KG1 (cell line): ENCODE measurements around the gene PAM.
"Not testable (repeated sequence)": the region's sequence is repeated elsewhere in the genome, so short reads cannot be mapped to it uniquely, and the experiment has no call there.

Experiments
- DNase-seq: peaks from one replicate; lab custom pipeline; 2025; lab: John Stamatoyannopoulos, UW

Gene PAM

GRCh38 chr5:102751903-102752376 is 3.2 kb upstream of the PAM start:
- not testable (repeated sequence) for DNase-seq

DNA sequence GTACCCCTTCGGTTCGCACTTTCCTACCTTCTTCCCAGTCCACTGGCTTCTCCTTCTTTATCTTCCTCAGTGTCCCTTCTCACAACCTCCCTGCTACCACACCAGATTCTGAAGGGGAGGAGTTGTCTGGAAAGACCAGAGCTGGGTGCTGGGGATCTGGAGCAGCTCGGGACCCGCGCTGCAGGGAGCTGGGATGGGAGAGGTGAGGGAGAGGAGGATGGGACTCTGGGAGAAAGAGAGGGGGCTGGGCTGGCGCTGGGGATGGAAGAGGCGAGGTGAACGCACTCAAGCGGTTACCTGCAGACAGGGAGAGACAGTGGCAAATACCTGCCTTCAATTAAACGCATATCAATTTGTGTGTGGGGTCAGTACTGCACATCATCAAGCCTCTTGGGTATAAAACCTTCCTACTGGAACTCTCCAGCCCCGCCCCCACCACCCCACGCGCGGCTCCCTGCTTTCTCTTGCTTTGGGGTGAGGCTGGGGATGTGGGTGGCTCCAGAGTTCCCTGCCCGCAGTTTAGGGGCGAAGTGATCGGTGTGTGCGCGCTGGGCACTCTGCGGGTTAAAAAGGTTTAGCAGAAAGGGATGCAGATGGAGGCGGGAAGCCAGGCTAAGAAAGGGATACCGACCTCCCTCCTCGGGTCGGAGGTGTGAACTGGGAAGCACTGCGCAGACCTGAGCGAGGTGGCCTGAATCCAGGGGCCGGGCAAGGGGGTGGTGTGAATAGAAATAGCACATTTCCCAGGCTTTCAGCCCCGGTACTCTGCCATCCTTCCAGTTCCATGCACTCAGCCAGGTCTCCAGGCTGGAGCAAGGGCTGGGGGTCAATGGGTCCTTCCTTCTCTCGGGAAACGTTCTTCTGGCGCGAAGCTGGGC is 977 bp upstream of the PAM start:
- no peak for DNase-seq

DNA sequence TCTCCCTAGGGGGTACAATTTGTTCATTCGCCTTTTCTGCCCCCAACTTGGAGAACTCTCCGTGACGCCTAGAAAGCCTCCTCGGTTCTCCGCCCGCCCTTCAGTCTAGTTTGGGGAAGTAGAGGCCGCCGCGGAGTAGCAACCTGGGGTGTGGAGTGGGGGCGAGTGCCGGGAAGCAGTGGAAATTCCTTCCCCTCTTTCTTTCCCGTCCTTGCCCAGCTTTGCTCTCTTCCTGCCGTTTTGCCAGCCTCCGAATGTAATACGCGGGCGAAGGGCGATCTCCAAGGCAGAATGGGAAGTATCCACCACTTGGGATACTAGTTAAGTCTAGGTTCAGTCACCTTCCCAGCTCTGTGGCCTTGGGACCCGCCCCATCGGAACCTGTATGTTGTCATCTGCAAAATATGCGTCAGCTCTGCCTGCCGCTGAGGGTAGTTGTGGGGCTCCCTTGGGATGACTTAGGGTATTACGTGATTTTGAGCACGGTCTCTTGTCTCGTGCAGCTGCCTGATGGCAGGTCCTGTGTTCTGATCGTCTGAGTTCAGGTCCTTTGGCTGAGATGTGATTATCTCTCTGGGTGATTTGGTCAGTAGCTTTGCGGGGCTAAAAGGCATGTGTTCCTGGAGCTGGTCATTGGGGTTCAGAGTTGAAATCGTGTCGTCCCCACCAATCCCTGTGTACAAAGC is 724 bp downstream of the PAM start:
- no peak for DNase-seq

GRCh38 chr5:102758576-102758975 is 3.5 kb downstream of the PAM start:
- no peak for DNase-seq

GRCh38 chr5:102759289-102759688 is 4.2 kb downstream of the PAM start:
- DNase-seq, result no peak

DNA sequence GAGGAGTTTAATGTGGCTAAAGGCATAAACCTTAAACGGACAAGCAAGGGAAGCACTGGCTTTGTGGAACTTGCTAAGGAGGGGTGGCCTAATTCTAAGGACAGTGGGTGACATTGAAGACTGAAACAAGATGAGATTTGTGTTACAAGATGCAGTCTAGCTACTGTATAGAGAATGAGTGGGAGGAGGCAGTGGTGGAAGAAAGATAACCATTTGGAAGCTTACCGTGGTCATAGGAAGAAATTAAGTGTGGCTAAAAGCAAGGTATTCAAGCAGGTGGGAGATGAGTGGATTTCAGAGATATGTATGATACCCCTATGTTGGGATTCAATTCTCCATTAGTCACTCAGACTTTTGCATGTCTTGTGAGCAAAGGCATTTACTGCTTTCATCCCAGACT is 4.6 kb downstream of the PAM start:
- no peak for DNase-seq

DNA sequence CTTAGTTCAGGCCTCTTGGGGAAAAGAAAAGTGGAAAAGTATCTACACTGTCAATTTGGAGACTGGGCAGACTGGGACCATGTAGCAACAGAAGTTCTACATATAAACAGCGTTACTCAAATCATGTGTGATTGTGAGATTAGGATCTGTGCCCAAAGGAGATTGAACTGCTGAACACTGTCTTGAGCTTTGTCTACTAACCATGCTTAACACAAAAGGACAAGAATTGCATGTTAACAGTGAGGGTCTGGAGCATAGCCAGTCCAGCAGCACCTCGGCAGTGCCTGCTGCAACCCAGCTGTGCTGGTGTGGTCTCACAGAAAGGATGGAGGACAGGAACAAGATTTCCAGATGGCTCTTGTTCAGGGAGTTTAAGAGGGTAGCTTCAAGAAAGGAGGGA is 5.7 kb downstream of the PAM start:
- no peak for DNase-seq

DNA sequence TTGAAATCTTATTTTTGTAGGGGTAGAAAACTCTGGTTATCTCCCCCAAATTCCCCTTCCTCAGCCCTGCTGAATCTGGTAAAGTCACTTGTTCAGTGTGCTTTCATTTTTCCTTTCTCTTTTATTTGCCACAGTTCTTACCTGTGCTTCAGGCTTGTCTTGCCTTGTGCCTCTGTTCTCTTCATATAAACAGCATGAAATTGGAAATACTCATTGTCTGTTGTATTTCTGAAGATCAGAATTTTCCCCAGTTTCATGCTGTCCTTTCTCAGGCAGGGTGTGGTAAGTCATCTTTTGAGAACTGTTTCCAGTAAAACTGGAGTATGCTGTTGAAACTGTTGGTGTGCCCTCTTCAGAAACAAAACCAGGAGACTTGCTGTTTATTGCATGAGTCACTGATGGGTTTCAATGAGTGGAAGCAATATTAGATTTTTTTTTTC is 7.0 kb downstream of the PAM start:
- DNase-seq, result no peak

DNA sequence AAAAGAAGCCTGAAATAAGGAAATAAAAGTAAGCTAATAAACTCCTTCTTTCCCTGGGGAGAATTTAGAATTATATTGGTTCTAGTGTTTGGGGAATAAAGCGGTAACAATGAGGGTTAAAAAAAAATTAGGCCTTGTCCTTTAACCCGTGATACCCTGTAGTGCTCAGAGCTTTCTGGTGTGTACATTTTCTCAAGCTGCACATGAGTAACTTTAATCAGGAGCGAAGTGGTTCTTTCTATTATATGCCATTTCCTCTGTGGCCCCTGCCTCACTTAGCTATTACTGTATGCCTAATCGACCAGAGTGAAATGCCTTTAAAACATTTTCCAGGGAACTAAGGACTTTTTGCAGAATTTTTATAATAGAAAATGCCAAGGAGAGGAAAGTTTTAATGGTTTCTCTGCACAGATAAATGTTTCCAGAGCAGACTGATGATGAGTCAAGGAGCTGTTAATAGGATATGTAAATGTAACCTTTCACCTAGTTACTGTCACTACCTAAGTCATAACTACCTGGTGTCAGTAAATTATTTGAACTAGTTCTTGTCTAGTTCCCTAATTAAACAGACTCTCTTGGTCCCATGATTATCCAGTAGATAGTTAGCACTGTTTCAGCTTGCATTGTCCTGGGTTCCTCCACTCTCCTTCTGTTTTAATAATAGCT is 7.6 kb downstream of the PAM start:
- DNase-seq, result no peak

DNA sequence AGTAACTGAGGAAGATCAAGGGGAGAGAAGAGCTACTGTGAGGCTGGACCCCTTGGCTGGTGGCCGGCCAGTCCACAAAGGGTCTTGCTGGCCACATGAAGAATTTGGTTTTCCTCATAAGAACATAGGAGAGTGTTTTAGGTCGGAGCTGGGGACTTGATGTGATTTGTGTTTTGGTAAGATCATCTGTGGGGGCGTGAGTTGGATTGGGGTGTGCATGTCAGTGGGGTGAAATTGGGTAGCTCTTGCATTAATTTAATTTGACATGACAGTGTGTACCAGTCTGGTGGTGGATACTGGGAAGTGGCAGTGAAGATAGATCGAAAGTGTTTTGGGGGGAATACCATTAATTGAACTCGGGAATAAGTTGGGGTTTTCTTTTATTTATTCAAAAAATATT is 8.6 kb downstream of the PAM start:
- DNase-seq, result no peak

- no peak for DNase-seq
These were observed 9.4 kb downstream of the PAM start for GRCh38 chr5:102764381-102765004.

- DNase-seq, result no peak
These were observed 10.2 kb downstream of the PAM start for GRCh38 chr5:102765350-102765749.

- no peak for DNase-seq
These were observed 11.4 kb downstream of the PAM start for GRCh38 chr5:102766295-102767090.

DNA sequence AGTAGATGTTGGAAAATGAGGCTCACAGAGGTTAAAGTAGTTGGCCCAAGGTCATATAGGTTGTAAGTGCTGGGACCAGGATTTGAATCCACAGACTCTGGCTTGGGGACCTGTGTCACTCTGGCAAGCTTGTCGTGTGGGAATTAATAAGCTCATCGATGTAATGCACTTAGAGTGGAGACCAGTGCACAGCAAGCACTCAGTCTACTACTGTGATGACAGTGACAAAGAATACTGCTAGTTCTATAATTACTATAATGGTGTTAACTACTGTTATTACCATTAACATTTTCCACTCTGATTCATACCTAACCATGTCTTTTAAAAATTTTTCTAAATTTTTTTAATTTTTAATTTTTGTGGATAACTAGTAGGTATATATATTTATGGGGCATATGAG is 12.8 kb downstream of the PAM start:
- no peak for DNase-seq

DNA sequence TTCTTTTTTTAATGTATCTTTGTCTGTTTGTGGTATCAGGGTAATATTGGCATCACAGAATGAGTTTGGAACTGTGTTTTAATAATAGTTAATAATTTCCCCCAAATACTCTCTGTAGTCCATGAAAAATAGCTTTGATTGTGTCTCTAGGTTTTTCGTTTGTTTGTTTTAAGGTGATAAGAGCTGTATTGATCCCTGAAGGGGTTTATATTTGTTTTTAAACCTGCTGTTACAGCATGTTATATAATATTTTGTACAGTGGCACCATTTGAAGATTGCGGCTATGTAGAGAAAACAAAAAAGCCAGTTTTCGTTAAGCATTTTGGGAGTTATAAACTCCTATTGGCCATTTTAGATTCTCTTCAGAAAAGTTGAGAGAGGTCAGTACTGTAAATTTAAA is 15.7 kb downstream of the PAM start:
- DNase-seq, result no peak

GRCh38 chr5:102771435-102771834 is 16.3 kb downstream of the PAM start:
- DNase-seq, result no peak

DNA sequence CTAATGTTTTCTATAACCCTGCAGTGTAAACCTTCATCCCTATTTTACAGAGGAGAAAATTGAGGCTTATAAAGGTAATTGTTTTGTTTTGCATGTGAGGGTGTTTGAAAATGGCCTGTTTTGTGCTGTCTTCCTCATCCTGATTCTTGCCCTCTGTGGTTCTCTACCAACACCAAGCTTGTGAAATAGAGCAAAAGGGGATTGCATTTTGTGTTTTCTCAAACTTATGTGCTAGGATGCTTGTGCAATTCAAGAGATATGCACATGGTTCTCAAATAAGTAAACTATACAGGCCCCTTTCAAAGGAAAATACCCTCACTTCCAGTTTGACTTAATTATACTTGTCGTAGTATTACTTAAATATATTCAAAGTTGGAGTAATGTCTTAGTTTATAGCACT is 17.2 kb downstream of the PAM start:
- DNase-seq, result no peak

- DNase-seq, result no peak
These were observed 18.0 kb downstream of the PAM start for GRCh38 chr5:102773133-102773532.

- DNase-seq, result not testable (repeated sequence)
These were observed 20.7 kb downstream of the PAM start for GRCh38 chr5:102775756-102776155.

GRCh38 chr5:102777099-102777498 is 22.0 kb downstream of the PAM start:
- DNase-seq, result no peak

DNA sequence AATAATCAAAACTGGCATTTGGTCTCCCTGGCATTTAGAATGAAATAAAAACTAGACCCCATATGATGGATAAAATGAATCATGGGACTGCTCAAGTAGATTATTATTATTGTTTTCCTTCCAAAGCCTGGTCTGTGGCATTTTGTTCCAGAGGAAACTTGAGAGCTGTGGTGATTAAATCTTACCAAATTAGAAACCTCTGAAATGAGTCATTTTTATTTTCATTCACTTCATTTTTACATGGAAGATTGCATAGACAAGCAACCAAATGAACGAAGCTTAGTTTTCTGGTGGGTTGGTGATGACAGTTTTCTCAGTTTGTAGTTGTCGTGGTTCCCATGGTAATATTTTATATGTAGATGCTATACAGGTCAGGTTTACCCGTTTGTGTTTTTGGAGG is 23.4 kb downstream of the PAM start:
- DNase-seq, result no peak

- DNase-seq, result no peak
These were observed 26.3 kb downstream of the PAM start for GRCh38 chr5:102781359-102781758.
